Measurements from ENCODE around the gene UFSP1. TPM values are rescaled to one million over a fixed set of nuclear protein-coding genes. Genes with fewer than 3 reads are reported as not detected.

Gene UFSP1
- total RNA-seq = 1.9 and 2.0 TPM in 2 replicates

DNA sequence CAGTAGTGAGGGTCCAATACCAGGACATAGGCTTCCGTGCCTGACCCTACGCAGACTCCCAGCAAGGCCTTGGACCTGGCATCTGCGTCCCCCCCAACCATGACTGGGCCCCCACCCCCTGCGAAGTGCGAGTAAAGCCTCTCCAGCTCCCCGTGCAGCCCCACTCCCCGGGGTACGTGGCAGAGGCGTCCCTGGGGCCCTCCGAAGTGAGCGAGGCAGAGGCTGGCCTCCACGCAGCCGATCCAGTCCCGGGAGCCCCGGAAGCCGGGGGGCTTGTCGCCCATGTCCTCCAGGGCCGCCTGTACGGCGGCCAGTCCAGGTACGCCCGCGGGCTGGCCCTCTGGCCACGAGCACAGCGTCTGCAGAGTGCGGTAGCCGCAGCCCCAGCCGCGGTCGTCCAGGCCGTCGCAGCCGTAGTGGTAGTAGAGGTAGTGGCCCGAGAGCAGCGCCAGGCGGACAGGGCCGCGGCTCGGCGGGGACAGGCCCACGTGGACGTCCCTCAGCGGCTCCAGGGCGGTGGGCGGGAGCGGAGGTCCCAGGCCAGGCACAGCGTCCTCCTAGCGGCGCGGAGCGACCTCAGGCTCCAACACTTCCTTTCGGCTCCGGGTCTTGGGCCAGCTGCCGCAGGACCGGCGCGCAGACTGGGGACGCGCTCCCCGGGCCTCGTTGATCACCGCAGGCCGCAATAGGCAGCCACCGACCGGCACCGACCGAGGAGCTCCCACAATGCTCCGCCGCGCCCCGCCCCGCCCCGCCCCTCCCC lies at the start of gene UFSP1:
TSS of gene UFSP1 (minus strand) at position 728 of the 763 bp plus-strand sequence. CDS start at position 284, 444 bp downstream.

DNA sequence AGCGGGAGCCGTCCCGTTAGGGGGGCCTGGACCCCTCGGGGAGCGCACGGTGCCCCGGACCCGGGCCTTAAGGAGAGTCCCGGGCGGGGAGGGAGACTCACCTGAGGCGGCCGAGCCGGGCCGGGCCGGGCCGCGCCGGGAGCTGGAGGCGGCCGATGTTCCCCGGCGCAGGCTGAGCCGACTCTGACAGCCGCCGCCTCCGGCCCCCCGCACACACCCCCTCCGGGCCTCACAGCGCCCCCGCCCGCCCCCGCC lies 6.1 kb upstream of the UFSP1 start, which contains the start of gene ACHE:
TSS of gene ACHE (minus strand) at position 188 of the 255 bp plus-strand sequence. CDS start 1,656 bp downstream, outside the sequence.

DNA sequence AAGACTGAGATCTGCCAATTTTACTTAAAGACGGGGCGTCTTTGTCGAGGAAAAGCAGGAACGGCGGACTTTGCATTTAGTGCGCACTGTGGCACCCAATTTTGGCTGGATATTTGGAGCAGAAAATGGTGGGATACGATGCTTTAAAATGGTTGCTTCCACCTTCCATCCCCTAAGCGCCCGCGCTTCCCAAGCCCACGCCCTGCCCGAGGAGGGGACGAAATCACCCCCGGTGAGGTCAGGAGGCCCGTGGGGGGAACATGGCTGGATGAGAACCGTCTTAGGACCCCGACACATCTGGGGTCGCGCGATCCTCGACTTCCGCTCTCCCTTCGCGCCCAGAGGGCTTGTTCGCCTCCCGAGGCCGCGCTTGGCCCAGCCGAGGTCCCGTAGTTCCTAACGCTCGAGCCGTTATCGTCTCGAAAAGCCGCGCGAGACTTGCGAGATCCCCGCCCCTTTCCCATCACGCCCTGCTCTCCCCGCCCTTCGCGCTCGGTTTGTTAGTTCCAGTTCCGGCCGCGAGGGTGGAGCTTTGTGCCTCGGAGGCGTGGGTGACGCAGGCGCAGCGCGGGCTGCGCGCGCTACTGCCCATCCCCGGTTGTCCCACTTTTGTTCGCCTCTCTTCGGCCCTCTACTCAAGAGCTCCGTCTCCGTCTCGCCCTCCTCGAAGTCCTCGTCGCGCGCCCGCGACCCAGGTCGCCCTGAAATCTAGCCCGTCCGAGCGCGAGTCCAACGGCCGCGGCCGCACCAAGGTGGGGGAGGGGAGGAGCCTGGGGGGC lies 14.7 kb downstream of the UFSP1 start, which contains the start of gene SRRT:
TSS of gene SRRT (plus strand) at position 527 of the 779 bp plus-strand sequence. CDS start 488 bp downstream, outside the sequence.

DNA sequence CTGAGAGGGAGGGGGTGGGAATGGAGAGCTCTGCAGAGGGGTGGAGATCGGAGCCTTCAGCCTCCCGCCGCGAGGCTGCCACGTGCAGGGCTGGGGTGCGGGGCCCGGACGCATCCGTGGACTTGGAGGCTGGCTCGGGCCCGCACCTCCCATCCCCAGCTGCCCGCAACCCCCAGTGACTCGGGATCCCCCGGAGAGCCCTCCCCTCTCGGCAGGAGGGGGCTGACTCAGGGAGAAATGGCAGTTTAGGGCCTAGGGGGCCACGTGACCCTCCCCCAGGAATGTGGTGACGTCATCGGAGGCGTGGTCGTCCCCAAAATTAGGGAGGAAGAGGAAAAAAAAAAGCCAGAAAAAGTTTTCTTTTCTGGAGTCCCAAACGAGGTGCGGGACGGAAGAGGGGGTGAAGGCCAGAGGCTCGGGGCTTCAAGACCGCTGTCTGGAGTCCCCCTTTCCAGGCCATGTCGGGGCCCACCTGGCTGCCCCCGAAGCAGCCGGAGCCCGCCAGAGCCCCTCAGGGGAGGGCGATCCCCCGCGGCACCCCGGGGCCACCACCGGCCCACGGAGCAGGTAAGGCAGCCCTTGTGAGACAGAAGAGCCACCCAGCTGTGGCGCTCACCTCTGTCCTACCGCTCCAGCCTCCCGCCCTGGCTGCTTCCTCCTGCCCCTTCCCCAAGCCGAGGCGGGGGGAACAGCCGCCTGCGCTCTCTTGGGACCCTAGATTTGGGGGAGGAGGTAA lies 22.3 kb downstream of the UFSP1 start, which contains the start of gene TRIP6:
TSS of gene TRIP6 (plus strand) at position 348 of the 736 bp plus-strand sequence. CDS start at position 459, 111 bp downstream.

DNA sequence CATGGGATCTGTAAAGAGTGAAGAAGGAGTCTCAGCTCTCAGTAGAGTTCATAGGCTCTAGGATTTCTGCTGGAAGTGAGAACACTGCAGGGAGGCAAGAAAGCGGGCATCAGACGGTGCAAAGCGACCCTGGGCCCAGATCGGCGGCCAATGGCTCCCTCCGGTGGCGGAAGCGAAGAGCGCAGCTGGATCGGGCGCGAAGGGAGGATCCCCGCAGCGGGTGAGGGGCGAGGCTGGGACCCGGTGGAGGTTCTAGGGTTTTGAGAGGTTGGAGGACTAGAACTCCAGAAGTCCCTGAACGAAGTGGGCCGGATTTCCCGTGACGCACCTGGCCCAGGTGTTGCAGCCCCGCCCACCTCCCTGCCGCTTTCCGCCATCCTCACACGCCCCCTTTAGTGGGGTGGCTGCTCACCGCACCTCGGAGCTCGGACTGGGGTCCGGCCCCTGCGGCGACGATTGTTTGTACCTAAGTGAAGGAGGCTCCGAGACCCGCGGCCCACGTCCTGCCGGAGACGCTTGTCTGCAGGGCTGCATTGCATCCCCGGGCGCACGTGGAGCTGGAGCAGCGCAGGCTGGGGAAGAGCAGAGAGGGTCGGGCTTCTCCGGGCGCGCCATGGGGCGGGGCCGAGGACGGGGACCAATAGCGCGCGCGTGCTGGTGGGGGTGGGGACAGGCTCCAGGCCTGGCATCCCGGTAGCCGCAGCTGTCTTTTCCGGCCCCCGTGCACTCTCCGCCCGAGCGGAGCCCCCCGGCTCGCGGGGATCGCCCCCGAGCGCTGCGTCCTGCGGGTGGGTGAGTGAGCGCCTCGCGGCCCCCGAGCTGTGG lies 37.3 kb downstream of the UFSP1 start, which contains the start of gene SLC12A9:
TSS of gene SLC12A9 (plus strand) at position 666 of the 825 bp plus-strand sequence. CDS start 1,485 bp downstream, outside the sequence.

Other genes starting within 250 kb of the UFSP1 start
- gene TFR2, start 248.2 kb downstream of the UFSP1 start, total RNA-seq = under 0.01 and 0.57 TPM in 2 replicates
- gene ACTL6B, start 233.3 kb downstream of the UFSP1 start, total RNA-seq = not detected in 2 replicates
- gene GNB2, start 216.0 kb downstream of the UFSP1 start, total RNA-seq = 79.8 and 102 TPM in 2 replicates
- 10.2 and 20.9 TPM in 2 replicates for gene GIGYF1, start 195.5 kb downstream of the UFSP1 start, total RNA-seq
- 28.6 and 36.8 TPM in 2 replicates for gene POP7, start 183.6 kb downstream of the UFSP1 start, total RNA-seq
- gene EPO, start 169.2 kb downstream of the UFSP1 start, total RNA-seq = not detected in 2 replicates
- gene ZAN, start 156.1 kb downstream of the UFSP1 start, total RNA-seq = not detected in 2 replicates
- 224 and 582 TPM in 2 replicates for gene EPHB4, start 62.2 kb downstream of the UFSP1 start, total RNA-seq
- 22.5 and 28.6 TPM in 2 replicates for gene SLC12A9, start 37.0 kb downstream of the UFSP1 start, total RNA-seq
- 36.4 and 62.6 TPM in 2 replicates for gene TRIP6, start 22.3 kb downstream of the UFSP1 start, total RNA-seq
- gene SRRT, start 14.6 kb downstream of the UFSP1 start, total RNA-seq = 41.4 and 58.3 TPM in 2 replicates
- 0.16 and 11.3 TPM in 2 replicates for gene ACHE, start 6.2 kb upstream of the UFSP1 start, total RNA-seq
- under 0.01 TPM in 1 of 2 replicates, not detected in the other for gene MUC3A, start 59.8 kb upstream of the UFSP1 start, total RNA-seq
- gene MUC12, start 79.8 kb upstream of the UFSP1 start, total RNA-seq = not detected in 2 replicates
- not detected in 2 replicates for gene MUC17, start 130.4 kb upstream of the UFSP1 start, total RNA-seq
- 14.4 and 48.5 TPM in 2 replicates for gene TRIM56, start 195.8 kb upstream of the UFSP1 start, total RNA-seq
- gene SERPINE1, start 237.4 kb upstream of the UFSP1 start, total RNA-seq = 270 and 1,595 TPM in 2 replicates